Pericardium fibroblast (primary cell): ENCODE results near the gene CTSZ. TPM values are rescaled to one million over a fixed set of nuclear protein-coding genes. Genes with fewer than 3 reads are reported as not detected.

Source experiments
- total RNA-seq: library from RNA; depleted of rRNA; stranded (reverse); fragments of >200 nt; gene quantifications from 2 replicates; pipeline ENCODE4 v1.2.3, GENCODE V29; 2015

The CTSZ gene
- total RNA-seq, result 69.8 and 76.3 TPM in 2 replicates

GRCh38 chr20:59006864-59007664 lies at the start of gene CTSZ:
TSS of gene CTSZ (minus strand) at chr20:59007254. CDS start at chr20:59007128, 126 bp downstream.

GRCh38 chr20:59042151-59042795 lies 35.2 kb upstream of the CTSZ start, which contains the start of gene PRELID3B:
TSS of gene PRELID3B (minus strand) at chr20:59042786. CDS start at chr20:59042730, 56 bp downstream.

GRCh38 chr20:59032023-59032712 lies 25.1 kb upstream of the CTSZ start, which contains the start of gene ATP5F1E:
TSS of gene ATP5F1E (minus strand) at chr20:59032335. CDS start at chr20:59032251, 84 bp downstream.

GRCh38 chr20:59019217-59019616 lies 12.2 kb upstream of the CTSZ start, which contains the start of gene TUBB1:
TSS of gene TUBB1 (plus strand) at chr20:59019429. CDS start at chr20:59019523, 94 bp downstream.

GRCh38 chr20:58980711-58981627 lies 26.1 kb downstream of the CTSZ start, which contains the start of gene NELFCD:
TSS of gene NELFCD (plus strand) at chr20:58981256. CDS start at chr20:58981310, 54 bp downstream.

Other genes starting within 250 kb of the CTSZ start
- gene GNAS-AS1, start 156.4 kb downstream of the CTSZ start, total RNA-seq, result 0.47 TPM in 1 of 2 replicates, not detected in the other
- 607 and 657 TPM in 2 replicates for gene GNAS, start 154.5 kb downstream of the CTSZ start, total RNA-seq
- 37.8 and 46.6 TPM in 2 replicates for gene NELFCD, start 26.0 kb downstream of the CTSZ start, total RNA-seq
- not detected in 2 replicates for gene TUBB1, start 12.2 kb upstream of the CTSZ start, total RNA-seq
- gene ATP5F1E, start 25.1 kb upstream of the CTSZ start, total RNA-seq, result 31.3 and 48.8 TPM in 2 replicates
- gene PRELID3B, start 35.5 kb upstream of the CTSZ start, total RNA-seq, result 29.3 and 53.5 TPM in 2 replicates
- gene ZNF831, start 156.6 kb upstream of the CTSZ start, total RNA-seq, result not detected in 2 replicates